K562 (cell line): Measurements from ENCODE around the gene NCAPG2. TPM values are rescaled to one million over a fixed set of nuclear protein-coding genes. Genes with fewer than 3 reads are reported as not detected.

Experiments used
- ATAC-seq: fragments of 200-7000 bp; cut with Tn5 transposase; 3 replicates; pipeline ENCODE4 v1.9.1; 2020; ENCODE audit warnings: moderate library complexity
- BruUV-seq: library from RNA; stranded (reverse); fragments of 400-500 nt; replicated peaks from 2 replicates; lab custom pipeline; 2021; lab: Mats Ljungman, UMichigan
- CTCF ChIA-PET: fragments of 300-600 bp; formaldehyde crosslinking; extraction: SDS; loops from one replicate; lab custom pipeline; 2021; ENCODE audit warnings: low intra/inter-chr PET ratio; lab: Yijun Ruan, JAX
- POLR2A ChIA-PET: fragments of 300-600, 350-650 bp; sonication (Branson Sonifier 250); formaldehyde crosslinking; extraction: SDS; loops from one replicate; lab custom pipeline; 2021; ENCODE audit warnings: antibody characterized with exemption, inconsistent platforms; lab: Yijun Ruan, JAX
- DNase-seq, 4 experiments: peaks; one replicate each; pipeline versions ENCODE4 v3.0.0 to v3.0.0-alpha.2; 2011 to 2018; ENCODE audit warnings: low spot score in 3 of 4, mixed read lengths in 3 of 4; ENCODE audit errors: extremely low read depth in 1 of 4
- FAIRE-seq: peaks from 2 replicates; lab custom pipeline; 2011; peaks lifted over from hg19 to GRCh38; lab: Jason Lieb, UNC
- H2AFZ ChIP-seq: 2 replicates; pipeline ENCODE4 v1.6.0; 2011; ENCODE audit warnings: low read depth, low read length, control low read depth, inconsistent platforms
- H3K27ac ChIP-seq: fragments of 200-600 bp; 3 replicates; pipeline ENCODE4 v1.8.0; 2011; ENCODE audit warnings: low read depth, mild to moderate bottlenecking, control low read depth, inconsistent platforms, low read length, moderate library complexity, mixed read lengths; ENCODE audit errors: extremely low read depth
- H3K27me3 ChIP-seq, 2 experiments: fragments of 300-600 bp in 1 of 2; 2 replicates in 1 of 2; 3 replicates in 1 of 2; pipeline versions ENCODE4 v1.6.0 to v1.8.0; 2011; ENCODE audit warnings: inconsistent platforms in 2 of 2, low read length in 2 of 2, mild to moderate bottlenecking in 1 of 2, mixed read lengths in 1 of 2, moderate library complexity in 1 of 2; ENCODE audit not compliant: control insufficient read depth in 2 of 2, insufficient read depth in 2 of 2
- H3K36me3 ChIP-seq: fragments of 300-600 bp; 3 replicates; pipeline ENCODE4 v1.8.0; 2011; ENCODE audit warnings: mild to moderate bottlenecking, low read length, inconsistent platforms; ENCODE audit not compliant: control insufficient read depth, insufficient read depth
- H3K4me1 ChIP-seq, 2 experiments: fragments of 200-600 bp in 1 of 2; replicated peaks in 1 of 2; 2 replicates in 1 of 2; 3 replicates in 1 of 2; pipeline versions ENCODE4 v1.5.1 to v1.8.0; 2011; ENCODE audit warnings: inconsistent platforms in 2 of 2, low read length in 2 of 2, mild to moderate bottlenecking in 1 of 2, mixed read lengths in 1 of 2, moderate library complexity in 1 of 2; ENCODE audit not compliant: control insufficient read depth in 2 of 2, insufficient read depth in 2 of 2
- H3K4me2 ChIP-seq: 2 replicates; pipeline ENCODE4 v1.6.1; 2011; ENCODE audit warnings: low read length, control low read depth, inconsistent platforms, mixed read lengths; ENCODE audit not compliant: insufficient read depth
- H3K4me3 ChIP-seq: fragments of 200-600 bp; sonication (generic), shearing (Covaris generic); 2 replicates; pipeline ENCODE4 v1.5.1; 2016; ENCODE audit warnings: control low read depth, inconsistent platforms
- H3K79me2 ChIP-seq: fragments of 200-600 bp; 3 replicates; pipeline ENCODE4 v1.8.0; 2011; ENCODE audit warnings: low read length, inconsistent platforms; ENCODE audit not compliant: control insufficient read depth, insufficient read depth
- H3K9ac ChIP-seq, 2 experiments: 2 replicates each; pipeline versions ENCODE4 v1.6.0 to v1.6.1; 2011; ENCODE audit warnings: low read depth in 2 of 2, low read length in 2 of 2, control low read depth in 1 of 2, inconsistent platforms in 1 of 2, mild to moderate bottlenecking in 1 of 2, mixed read lengths in 1 of 2; ENCODE audit not compliant: insufficient read depth in 1 of 2
- H3K9me1 ChIP-seq: one replicate; pipeline ENCODE4 v1.6.0; 2011; ENCODE audit warnings: inconsistent platforms, mild to moderate bottlenecking, low read length, moderate library complexity; ENCODE audit not compliant: control insufficient read depth, insufficient read depth
- H3K9me3 ChIP-seq: replicated peaks from 2 replicates; pipeline ENCODE4 v1.5.1; 2011; ENCODE audit warnings: low read depth, low read length, inconsistent platforms; ENCODE audit not compliant: control insufficient read depth, insufficient read depth
- H4K20me1 ChIP-seq: replicated peaks from 2 replicates; pipeline ENCODE4 v1.6.1; 2011; ENCODE audit warnings: low read length, inconsistent platforms, mixed read lengths; ENCODE audit not compliant: control insufficient read depth, insufficient read depth
- CEBPB ChIP-seq: fragments of 450-650 bp; IDR thresholded peaks from 2 replicates; pipeline ENCODE4 v1.6.1; 2016; ENCODE audit warnings: missing genetic modification characterization, missing compliant biosample characterization
- CEBPG ChIP-seq, 3 experiments: fragments of 200-800 bp in 1 of 3; sonication (Bioruptor generic) in 1 of 3; sonication (generic) in 1 of 3; formaldehyde crosslinking in 1 of 3; IDR thresholded peaks in 2 of 3; conservative IDR thresholded peaks in 1 of 3; 2 replicates each; pipeline versions ENCODE4 v1.6.1 to v1.8.0; 2016 to 2022; ENCODE audit warnings: missing compliant biosample characterization in 2 of 3, missing genetic modification characterization in 2 of 3, mild to moderate bottlenecking in 1 of 3, missing genetic modification reagents in 1 of 3
- CREB3L1 ChIP-seq: fragments of 450-650 bp; IDR thresholded peaks from 2 replicates; pipeline ENCODE4 v1.6.1; 2014; ENCODE audit warnings: low read depth, mild to moderate bottlenecking, moderate library complexity, borderline replicate concordance
- E2F1 ChIP-seq: sonication (generic); formaldehyde crosslinking; IDR thresholded peaks from 2 replicates; pipeline ENCODE4 v1.8.1; 2023; ENCODE audit warnings: mild to moderate bottlenecking, missing genetic modification reagents, moderate library complexity
- PPARD ChIP-seq: fragments of 250-450 bp; sonication (Bioruptor Pico); IDR thresholded peaks from 2 replicates; pipeline ENCODE4 v1.8.0; 2022; ENCODE audit warnings: inconsistent platforms, mild to moderate bottlenecking, moderate library complexity
- RBM25 ChIP-seq: fragments of 200-400 bp; formaldehyde crosslinking; IDR thresholded peaks from 2 replicates; pipeline ENCODE4 v1.6.1; 2018; ENCODE audit warnings: low read length, low read depth, moderate library complexity; ENCODE audit not compliant: severe bottlenecking
- WGBS: fragments of 100-300 bp; shearing (Covaris generic); methylation state at CpG from one replicate; pipeline ENCODE4 v1.1.6; 2016; ENCODE audit warnings: low coverage, mixed read lengths; ENCODE audit not compliant: insufficient coverage; ENCODE audit errors: missing lambda C conversion rate; 5-methylcytosine and 5-hydroxymethylcytosine counted together
- in situ Hi-C: fragments of 300-500 bp; cut with MboI; formaldehyde crosslinking; loops from 4 replicates; pipeline ENCODE4 v1.15.0; 2018; ENCODE audit warnings: inconsistent platforms, mixed read lengths
- intact Hi-C: fragments of 100-400 bp; cut with micrococcal nuclease; formaldehyde crosslinking; loops from 2 replicates; pipeline ENCODE4 v1.14.2; 2022
- polyA plus RNA-seq, 8 experiments: library from polyadenylated mRNA; depleted of rRNA in 4 of 8; stranded (reverse) in 5 of 8; unstranded in 3 of 8; fragments of >200 nt; fragmentation: Nextera tagmentation in 2 of 8; fragmentation: Illumina TruSeq in 1 of 8; extraction: Ambion mirVana in 2 of 8; extraction: Trizol in 1 of 8; gene quantifications; 2 replicates each; pipeline versions ENCODE4 v1.2.1 to v1.2.3, GENCODE V29; 2011 to 2014; ENCODE audit warnings: inconsistent platforms in 1 of 8, missing spikeins in 1 of 8
- total RNA-seq, 7 experiments: library from RNA; depleted of rRNA in 6 of 7; stranded (reverse); fragments of >200 nt in 6 of 7; fragmentation: Illumina TruSeq in 2 of 7; extraction: Trizol in 2 of 7; gene quantifications; 2 replicates each; pipeline versions ENCODE4 v1.2.1 to v1.2.3, GENCODE V29; 2011 to 2021; ENCODE audit warnings: low replicate concordance in 1 of 7
- TF ChIP-seq, protein P1 (sequence below): fragments of 450-650 bp; IDR thresholded peaks from 2 replicates; pipeline ENCODE4 v1.6.1; 2016; ENCODE audit warnings: antibody characterized with exemption
- TF ChIP-seq, protein P2 (sequence below): sonication (generic); formaldehyde crosslinking; IDR thresholded peaks from 2 replicates; pipeline ENCODE4 v1.9.0; 2022; ENCODE audit warnings: mild to moderate bottlenecking, missing genetic modification reagents
- TF ChIP-seq, protein P3 (sequence below): fragments of 250-450 bp; sonication (Bioruptor Pico); IDR thresholded peaks from 2 replicates; pipeline ENCODE4 v1.8.0; 2021; ENCODE audit warnings: mild to moderate bottlenecking, moderate library complexity
- TF ChIP-seq, protein P4 (sequence below), 2 experiments: fragments of 450-650 bp in 1 of 2; sonication (generic) in 1 of 2; formaldehyde crosslinking in 1 of 2; IDR thresholded peaks in 1 of 2; conservative IDR thresholded peaks in 1 of 2; 2 replicates each; pipeline versions ENCODE4 v1.6.1 to v1.8.1; 2016 to 2023; ENCODE audit warnings: mild to moderate bottlenecking in 2 of 2, moderate library complexity in 2 of 2, inconsistent platforms in 1 of 2, missing genetic modification reagents in 1 of 2

NCAPG2 gene
- total and polyA plus RNA-seq, 9 of the 15 experiments (the other 6 are each of a cell fraction or from before 2014, with no cell fraction given), result 21.5 to 127 (median 86.1) TPM

DNA sequence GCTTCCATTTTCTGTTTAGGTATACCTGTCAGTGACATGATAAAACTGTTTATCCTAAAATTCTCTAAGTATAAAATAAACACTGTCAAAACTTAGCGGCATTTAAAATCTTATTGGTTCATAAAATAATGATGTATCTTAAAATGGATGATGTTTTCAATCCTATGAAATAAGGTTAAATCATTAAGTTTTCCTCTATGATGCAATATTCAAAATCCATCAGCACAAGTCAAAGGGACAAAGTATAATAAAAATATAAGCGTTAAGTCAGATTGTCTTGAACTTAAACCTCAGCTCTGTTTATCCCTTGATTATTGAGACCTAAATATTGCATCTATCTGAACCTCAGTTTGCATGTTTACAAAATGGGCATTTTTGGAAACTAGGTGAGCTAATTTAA is 46.6 kb upstream of the NCAPG2 start:
- ChIA-PET POLR2A (interaction anchor here (2.0 to 3.1 kb wide), 2 partner anchors 8 to 10 kb away, joined by 6 to 22 read pairs; no protein-coding TSS in a partner anchor), CTCF (no interaction called here)
- 93% methylated on average over 2 of the region's 2 CpGs for WGBS
- Histone ChIP-seq H3K27ac (no peak overlapping the region), H3K4me1 (no peaks in the 10 kb centered on the region; a peak in 2 of 5 replicates), H2AFZ (no peak overlapping the region), H3K4me3 (no peak overlapping the region), H3K9me1 (no peaks in the 10 kb centered on the region), H3K36me3 (peaks cover 61% of the 10 kb centered on the region), H3K4me2 (no peak overlapping the region), H4K20me1 (no peaks in the 10 kb centered on the region), H3K27me3 (no peaks in the 10 kb centered on the region), H3K79me2 (no peaks in the 10 kb centered on the region), H3K9ac (no peak overlapping the region), H3K9me3 (no peaks in the 10 kb centered on the region)
- no peak for FAIRE-seq
- no peak for DNase-seq
- no peak for ATAC-seq
- in situ Hi-C loops, result no loop called here
- BruUV-seq, result no TSS peak
- intact Hi-C loops, result no loop called here
- TF ChIP-seq, protein P1, sequence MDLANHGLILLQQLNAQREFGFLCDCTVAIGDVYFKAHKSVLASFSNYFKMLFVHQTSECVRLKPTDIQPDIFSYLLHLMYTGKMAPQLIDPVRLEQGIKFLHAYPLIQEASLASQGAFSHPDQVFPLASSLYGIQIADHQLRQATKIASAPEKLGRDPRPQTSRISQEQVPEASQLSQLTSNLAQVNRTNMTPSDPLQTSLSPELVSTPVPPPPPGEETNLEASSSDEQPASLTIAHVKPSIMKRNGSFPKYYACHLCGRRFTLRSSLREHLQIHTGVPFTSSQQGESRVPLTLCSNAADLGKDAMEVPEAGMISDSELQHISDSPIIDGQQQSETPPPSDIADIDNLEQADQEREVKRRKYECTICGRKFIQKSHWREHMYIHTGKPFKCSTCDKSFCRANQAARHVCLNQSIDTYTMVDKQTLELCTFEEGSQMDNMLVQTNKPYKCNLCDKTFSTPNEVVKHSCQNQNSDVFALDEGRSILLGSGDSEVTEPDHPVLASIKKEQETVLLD, result no peak
- TF ChIP-seq CEBPG (CRISPR knock-in tag; IDR thresholded peaks at IDR 0.05) (no peak), CEBPG (tag; conservative IDR thresholded peaks at IDR 0.05 in 1 of 2, IDR thresholded peaks at IDR 0.05 in 1 of 2) (peak; percentile 73 to 94), CREB3L1 (no peak), CEBPB (tag) (peak; percentile 72), PPARD (CRISPR knock-in tag) (no peak), E2F1 (CRISPR knock-in tag) (no peak), RBM25 (peak; percentile 49)
- TF ChIP-seq, protein P2, sequence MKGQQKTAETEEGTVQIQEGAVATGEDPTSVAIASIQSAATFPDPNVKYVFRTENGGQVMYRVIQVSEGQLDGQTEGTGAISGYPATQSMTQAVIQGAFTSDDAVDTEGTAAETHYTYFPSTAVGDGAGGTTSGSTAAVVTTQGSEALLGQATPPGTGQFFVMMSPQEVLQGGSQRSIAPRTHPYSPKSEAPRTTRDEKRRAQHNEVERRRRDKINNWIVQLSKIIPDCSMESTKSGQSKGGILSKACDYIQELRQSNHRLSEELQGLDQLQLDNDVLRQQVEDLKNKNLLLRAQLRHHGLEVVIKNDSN, result no peak
- TF ChIP-seq, protein P3, sequence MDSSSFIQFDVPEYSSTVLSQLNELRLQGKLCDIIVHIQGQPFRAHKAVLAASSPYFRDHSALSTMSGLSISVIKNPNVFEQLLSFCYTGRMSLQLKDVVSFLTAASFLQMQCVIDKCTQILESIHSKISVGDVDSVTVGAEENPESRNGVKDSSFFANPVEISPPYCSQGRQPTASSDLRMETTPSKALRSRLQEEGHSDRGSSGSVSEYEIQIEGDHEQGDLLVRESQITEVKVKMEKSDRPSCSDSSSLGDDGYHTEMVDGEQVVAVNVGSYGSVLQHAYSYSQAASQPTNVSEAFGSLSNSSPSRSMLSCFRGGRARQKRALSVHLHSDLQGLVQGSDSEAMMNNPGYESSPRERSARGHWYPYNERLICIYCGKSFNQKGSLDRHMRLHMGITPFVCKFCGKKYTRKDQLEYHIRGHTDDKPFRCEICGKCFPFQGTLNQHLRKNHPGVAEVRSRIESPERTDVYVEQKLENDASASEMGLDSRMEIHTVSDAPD (CRISPR knock-in tag), result no peak
- TF ChIP-seq, protein P4, sequence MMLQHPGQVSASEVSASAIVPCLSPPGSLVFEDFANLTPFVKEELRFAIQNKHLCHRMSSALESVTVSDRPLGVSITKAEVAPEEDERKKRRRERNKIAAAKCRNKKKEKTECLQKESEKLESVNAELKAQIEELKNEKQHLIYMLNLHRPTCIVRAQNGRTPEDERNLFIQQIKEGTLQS (IDR thresholded peaks at IDR 0.05), result peak; percentile 78
- TF ChIP-seq, protein P4 (CRISPR knock-in tag; conservative IDR thresholded peaks at IDR 0.05), result no peak
